CD1c-positive myeloid dendritic cell (primary cell): ENCODE data around the gene RARA.

Experiments
- DNase-seq: peaks from one replicate; pipeline ENCODE4 v3.0.0-alpha.2; 2016; ENCODE audit errors: extremely low spot score

The RARA gene

GRCh38 chr17:40345161-40345993 lies 36.4 kb downstream of the RARA start:
- DNase-seq = no peak

GRCh38 chr17:40345994-40346764 lies 37.2 kb downstream of the RARA start:
- DNase-seq = no peak

GRCh38 chr17:40346765-40347158 lies 37.8 kb downstream of the RARA start:
- no peak for DNase-seq

- no peak for DNase-seq
These were observed 38.5 kb downstream of the RARA start for GRCh38 chr17:40347319-40348135.

GRCh38 chr17:40348136-40348504 lies 39.1 kb downstream of the RARA start:
- no peak for DNase-seq

GRCh38 chr17:40348562-40349476 lies 39.8 kb downstream of the RARA start:
- no peak for DNase-seq

GRCh38 chr17:40349477-40349894 lies 40.5 kb downstream of the RARA start:
- DNase-seq = no peak

- DNase-seq = no peak
These were observed 41.1 kb downstream of the RARA start for GRCh38 chr17:40349895-40350688.

- DNase-seq = no peak
These were observed 41.8 kb downstream of the RARA start for GRCh38 chr17:40350689-40351358.

GRCh38 chr17:40351359-40352236 lies 42.6 kb downstream of the RARA start:
- DNase-seq = no peak

GRCh38 chr17:40352237-40352778 lies 43.3 kb downstream of the RARA start:
- DNase-seq = no peak

- peak; percentile 38 for DNase-seq
These were observed 43.9 kb downstream of the RARA start for GRCh38 chr17:40352779-40353394.

GRCh38 chr17:40354221-40355122 lies 45.5 kb downstream of the RARA start:
- DNase-seq = no peak

GRCh38 chr17:40355123-40355803 lies 46.3 kb downstream of the RARA start:
- DNase-seq = peak; percentile 86

GRCh38 chr17:40355804-40356758 lies 47.1 kb downstream of the RARA start:
- DNase-seq = no peak
